HG03025 (cell line): Measurements from ENCODE around the gene LMOD2.

Experiments used
- ATAC-seq: cut with Tn5 transposase; IDR thresholded peaks from one replicate; pipeline ENCODE4 v1.9.1; 2021; ENCODE audit warnings: mild to moderate bottlenecking, moderate library complexity; ENCODE audit not compliant: unreplicated experiment, low FRiP score

Gene LMOD2

DNA sequence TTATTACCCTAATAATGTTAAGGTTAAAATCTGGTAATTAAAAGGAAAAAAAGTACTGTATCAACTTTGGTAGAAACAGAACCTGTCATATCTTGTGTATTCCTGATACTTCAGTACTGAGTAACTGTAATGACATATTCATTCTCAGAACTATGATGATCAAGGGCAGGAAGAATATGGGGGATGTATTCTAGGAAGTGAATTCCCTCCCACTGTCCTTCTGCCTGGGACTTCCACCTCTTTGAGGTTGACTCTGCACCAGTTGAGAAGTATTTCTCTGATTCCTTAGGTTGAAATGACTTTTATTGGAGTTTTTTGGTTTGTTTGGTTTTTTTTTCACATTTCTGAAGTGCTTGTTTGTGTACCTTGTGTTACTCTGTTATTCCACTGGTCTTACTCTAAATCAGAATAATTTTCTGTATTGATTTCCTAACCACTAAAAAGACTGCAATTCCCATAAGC is 56.2 kb downstream of the LMOD2 start:
- no peak for ATAC-seq

DNA sequence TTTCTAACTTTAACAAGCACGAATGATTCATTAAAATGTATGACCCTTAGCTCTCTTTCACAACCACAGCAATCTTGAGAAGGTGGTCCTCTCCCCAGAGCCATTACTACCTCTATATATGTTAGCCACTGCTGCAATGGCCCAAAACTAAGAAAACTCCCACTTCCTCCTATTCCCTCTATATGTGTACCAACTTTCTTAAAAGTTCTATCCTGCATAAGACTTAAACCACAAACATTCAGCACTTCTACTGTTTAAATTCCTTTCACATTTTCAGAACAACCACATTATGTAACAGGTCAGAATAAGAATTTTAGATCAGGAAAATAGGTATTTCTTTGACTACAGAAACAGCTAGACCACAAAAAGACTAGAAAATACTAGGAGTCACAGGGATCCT is 57.0 kb downstream of the LMOD2 start:
- ATAC-seq, result no peak
